GM21515 (cell line): ENCODE results near the gene ADI1.
"Not testable (repeated sequence)": the region's sequence is repeated elsewhere in the genome, so short reads cannot be mapped to it uniquely, and the experiment has no call there.

Experiments used
- ATAC-seq: cut with Tn5 transposase; IDR thresholded peaks from one replicate; pipeline ENCODE4 v1.9.1; 2021; ENCODE audit not compliant: unreplicated experiment

Gene ADI1

GRCh38 chr2:3450385-3451010 is 68.8 kb downstream of the ADI1 start:
- no peak for ATAC-seq

- no peak for ATAC-seq
Observed at GRCh38 chr2:3449936-3450335, 69.4 kb downstream of the ADI1 start.

- ATAC-seq = no peak
Observed at GRCh38 chr2:3449086-3449485, 70.2 kb downstream of the ADI1 start.

- ATAC-seq = not testable (repeated sequence)
Observed at GRCh38 chr2:3448441-3448911, 70.9 kb downstream of the ADI1 start.

GRCh38 chr2:3447789-3448317 is 71.5 kb downstream of the ADI1 start:
- ATAC-seq = no peak
